GM12874 (cell line): Measurements from ENCODE around the gene NOC3L.

ENCODE experiments used
- TF ChIP-seq, protein P1 (sequence below): IDR thresholded peaks from 2 replicates; pipeline ENCODE4 v1.5.1; 2011; ENCODE audit warnings: low read depth, mild to moderate bottlenecking, control low read depth, low read length, moderate library complexity; ENCODE audit not compliant: insufficient read depth

NOC3L gene, protein sequence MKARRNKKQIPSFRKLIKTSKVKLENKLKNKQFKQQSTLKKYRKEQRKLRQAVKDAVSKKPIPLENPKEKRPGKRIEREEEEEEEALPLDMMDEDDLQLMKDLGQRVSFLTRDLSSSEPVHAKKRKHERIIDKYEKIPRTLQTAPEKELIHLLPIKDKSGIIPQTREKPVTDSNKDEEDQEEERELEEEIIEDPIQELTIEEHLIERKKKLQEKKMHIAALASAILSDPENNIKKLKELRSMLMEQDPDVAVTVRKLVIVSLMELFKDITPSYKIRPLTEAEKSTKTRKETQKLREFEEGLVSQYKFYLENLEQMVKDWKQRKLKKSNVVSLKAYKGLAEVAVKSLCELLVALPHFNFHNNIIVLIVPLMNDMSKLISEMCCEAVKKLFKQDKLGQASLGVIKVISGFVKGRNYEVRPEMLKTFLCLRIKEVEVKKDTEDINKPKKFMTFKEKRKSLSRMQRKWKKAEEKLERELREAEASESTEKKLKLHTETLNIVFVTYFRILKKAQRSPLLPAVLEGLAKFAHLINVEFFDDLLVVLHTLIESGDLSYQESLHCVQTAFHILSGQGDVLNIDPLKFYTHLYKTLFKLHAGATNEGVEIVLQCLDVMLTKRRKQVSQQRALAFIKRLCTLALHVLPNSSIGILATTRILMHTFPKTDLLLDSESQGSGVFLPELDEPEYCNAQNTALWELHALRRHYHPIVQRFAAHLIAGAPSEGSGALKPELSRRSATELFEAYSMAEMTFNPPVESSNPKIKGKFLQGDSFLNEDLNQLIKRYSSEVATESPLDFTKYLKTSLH

DNA sequence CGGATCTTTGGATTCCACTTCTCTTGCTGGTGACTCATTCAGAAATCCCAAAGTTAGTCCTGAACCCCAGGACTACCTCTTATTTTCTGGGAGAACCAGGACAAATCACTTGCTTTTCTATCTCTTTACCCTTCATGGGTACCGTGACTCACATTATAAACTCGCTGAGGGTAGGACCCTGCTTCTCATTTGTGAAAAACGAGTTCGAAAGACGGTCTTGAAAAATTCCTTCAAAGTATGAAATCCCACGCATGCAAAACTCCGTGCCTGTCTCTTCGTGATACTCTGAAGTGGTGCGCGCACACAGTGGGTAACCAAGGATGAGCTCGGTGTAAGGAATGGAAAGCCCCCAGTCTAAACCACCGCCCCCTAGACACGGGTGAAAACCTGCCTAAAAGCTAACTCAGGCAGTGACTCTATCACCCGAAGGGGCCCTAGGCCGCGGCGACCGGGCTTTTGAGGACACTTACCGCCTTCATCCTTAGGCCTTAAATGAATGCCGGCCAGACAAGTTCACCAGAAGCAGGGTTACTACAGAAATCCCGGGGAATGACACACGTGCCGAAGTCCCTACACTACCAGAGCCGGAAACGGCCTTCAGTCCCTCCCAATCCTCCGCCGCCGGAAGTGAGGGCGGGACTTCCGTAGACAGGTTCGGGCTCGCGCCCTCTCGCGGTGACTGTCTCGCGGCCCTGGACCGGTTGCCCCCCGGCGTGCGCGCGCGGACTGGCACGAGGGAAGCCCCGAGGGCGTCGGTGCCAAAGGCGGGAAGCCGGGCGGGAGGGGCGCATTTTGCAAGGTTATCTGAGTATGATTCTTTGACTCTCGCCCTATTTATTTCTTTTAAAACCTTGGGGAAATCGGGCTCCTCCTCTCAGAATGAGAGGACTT, at the start of gene NOC3L:
NOC3L (minus strand) TSS at position 580 of the 891 bp plus-strand sequence; CDS start at position 479, 101 bp downstream.
- TF ChIP-seq, protein P1, sequence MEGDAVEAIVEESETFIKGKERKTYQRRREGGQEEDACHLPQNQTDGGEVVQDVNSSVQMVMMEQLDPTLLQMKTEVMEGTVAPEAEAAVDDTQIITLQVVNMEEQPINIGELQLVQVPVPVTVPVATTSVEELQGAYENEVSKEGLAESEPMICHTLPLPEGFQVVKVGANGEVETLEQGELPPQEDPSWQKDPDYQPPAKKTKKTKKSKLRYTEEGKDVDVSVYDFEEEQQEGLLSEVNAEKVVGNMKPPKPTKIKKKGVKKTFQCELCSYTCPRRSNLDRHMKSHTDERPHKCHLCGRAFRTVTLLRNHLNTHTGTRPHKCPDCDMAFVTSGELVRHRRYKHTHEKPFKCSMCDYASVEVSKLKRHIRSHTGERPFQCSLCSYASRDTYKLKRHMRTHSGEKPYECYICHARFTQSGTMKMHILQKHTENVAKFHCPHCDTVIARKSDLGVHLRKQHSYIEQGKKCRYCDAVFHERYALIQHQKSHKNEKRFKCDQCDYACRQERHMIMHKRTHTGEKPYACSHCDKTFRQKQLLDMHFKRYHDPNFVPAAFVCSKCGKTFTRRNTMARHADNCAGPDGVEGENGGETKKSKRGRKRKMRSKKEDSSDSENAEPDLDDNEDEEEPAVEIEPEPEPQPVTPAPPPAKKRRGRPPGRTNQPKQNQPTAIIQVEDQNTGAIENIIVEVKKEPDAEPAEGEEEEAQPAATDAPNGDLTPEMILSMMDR, result peak; percentile 77

DNA sequence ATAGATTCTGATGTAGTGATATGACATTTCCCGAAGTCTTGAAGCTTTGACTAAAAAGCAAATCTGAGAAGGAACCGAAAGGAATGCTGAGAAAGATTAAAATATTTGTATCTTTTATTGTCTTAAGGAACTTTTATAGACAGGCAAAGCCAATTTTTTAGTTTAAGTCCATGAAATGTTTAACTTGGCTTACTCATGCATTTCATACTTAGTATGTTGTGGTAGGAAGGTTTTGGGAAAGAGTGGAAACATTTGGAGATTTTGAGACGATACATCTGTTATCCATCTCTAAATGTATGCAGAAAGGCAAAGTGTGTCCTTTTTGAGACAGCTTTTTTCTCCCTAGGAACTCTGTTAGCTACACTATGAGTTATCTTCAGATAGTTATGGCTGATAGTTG, 49.7 kb upstream of the NOC3L start:
- TF ChIP-seq, protein P1, result no peak

DNA sequence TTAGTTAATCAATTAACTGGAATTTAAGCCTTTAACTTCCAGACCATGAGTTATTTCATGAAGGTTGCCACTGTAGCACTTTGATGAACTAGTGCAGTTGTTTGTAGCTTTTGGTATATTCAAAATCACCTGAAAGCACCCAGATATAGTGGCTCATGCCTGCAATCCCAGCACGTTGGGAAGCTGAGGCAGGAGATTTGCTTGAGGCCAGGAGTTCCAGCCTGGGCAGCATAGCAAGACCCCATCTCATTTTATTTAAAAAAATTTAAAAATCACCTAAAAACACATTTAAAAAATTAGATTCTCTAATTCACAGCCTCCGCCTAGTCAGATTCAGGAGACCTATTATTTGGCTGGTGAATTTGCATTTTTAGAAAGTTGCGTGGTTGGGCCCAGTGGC, 48.6 kb upstream of the NOC3L start:
- TF ChIP-seq, protein P1, result no peak

DNA sequence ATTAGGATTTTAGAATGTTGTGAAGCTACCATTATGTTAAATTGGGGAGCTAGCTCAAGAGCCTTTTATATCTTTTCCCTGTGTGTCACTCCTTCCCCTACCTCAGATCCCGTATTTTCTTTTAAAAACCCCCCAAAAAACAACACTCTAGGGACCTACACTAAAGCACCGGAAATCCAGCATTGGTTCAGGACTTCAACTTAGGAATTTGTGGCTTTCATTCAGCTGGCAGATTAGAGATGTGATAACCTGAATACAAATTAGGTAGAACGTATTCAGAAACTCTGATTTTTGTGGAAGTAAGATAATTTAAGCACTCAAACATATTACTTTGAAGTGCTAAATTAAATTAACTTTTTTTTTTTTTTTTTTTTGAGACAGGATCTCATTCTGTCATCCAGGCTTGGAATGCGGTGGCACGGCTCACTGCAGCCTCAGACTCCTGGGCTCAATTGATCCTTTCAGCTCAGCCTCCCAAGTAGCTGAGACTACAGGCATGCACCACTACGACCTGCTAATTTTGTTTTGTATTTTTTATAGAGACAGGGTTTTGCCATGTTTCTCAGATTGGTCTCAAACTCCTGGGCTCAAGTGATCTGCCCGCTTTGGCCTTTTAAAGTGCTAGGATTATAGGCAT, 46.4 kb upstream of the NOC3L start:
- TF ChIP-seq, protein P1, result no peak

DNA sequence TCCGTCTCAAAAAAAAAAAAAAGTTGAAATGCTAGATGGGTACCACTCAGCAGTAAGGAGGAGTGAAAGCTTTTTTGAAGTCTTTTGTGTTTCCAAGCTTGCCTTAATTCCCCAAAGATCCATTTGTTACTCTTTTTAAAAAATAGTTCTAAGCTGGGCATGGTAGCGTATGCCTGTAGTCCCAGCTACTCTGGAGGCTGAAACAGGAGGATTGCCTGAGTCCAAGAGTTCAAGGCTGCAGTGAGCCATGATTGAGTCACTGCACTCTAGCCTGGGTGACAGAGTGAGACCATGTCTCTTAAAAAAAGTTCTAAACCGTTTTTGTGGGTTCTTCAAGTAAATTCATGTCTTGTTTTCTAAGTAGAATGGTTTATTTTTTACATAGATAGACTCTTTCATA, 44.9 kb upstream of the NOC3L start:
- TF ChIP-seq, protein P1, result no peak

DNA sequence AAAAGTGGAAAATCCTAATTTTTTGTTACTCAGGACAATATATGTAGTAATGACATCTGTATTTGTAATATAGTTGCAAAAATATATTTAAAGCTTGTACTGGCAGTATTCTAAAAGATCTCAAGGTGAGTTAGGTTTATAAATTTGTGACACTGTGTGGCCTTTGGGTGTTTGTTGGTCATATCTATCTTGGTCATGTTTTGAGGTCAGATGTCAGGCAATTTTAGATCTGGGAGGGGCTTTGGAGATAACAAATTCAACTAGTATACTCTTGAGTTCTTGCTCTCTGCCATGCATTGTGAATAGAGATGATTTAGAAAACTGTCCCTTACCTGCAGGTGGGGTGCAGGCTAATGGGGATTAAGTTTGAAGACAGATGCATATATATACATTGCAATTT, 42.7 kb upstream of the NOC3L start:
- TF ChIP-seq, protein P1, result no peak
